HG03097 (cell line): ENCODE measurements around the gene AHI1.

Experiments used
- ATAC-seq: cut with Tn5 transposase; IDR thresholded peaks from one replicate; pipeline ENCODE4 v1.9.1; 2021; ENCODE audit not compliant: unreplicated experiment, low FRiP score

The AHI1 gene

DNA sequence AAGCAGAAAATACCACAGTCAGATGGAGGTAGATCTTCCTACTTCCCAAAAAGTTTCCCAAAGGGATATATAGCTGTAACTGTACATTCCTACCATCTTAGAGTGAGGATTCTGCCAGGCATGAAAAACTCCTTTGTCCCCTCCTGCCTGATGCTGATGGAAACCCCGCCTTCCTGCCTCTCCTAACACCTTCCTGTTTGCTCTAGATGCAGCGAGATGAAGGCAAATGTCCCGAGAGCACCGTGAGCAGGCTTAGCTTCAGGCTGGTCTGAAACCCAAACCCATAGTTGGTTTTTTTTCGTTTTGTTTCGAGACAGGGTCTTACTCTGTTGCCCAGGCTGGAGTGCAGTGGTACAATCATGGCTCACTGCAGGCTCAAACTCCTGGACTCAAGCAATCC, 260.8 kb downstream of the AHI1 start:
- ATAC-seq: no peak

DNA sequence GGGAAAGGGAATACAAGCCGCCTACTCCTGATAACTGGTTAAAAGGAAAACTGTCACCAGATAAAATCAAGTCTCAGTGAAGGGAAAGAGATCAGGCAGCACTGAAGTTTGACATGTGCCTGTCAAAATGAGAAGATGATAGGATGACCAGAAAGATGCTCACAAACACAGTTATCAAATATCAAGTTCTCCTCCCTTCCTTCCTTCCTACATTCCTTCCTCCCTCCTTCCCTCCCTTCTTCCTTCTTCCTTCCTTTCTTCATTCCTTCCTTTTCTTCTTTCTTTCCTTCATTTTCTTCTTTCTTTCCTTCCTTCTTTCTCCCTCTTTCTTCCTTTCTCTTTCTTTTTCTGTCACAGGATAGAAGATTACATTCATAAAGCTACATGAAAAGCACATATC, 261.2 kb downstream of the AHI1 start:
- no peak for ATAC-seq

DNA sequence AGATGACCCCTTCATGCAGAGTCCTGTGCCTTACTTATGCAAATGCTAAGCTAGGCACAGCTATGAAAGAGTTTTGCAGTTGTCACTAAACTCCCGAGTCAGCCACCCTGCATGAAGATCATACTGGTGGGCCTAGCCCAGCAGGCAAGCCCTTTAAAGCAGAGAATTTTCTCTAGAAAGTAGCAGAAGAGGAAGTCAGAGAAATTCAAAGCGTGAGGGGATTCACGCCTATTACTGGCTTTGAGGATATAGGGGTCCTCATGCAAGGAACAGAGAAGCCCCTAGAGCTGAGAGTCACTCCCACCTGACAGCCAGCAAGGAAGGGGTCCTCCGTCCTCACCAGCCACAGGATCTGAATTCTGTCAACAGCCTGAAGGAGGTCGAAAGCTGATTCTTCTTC, 261.8 kb downstream of the AHI1 start:
- ATAC-seq: no peak

DNA sequence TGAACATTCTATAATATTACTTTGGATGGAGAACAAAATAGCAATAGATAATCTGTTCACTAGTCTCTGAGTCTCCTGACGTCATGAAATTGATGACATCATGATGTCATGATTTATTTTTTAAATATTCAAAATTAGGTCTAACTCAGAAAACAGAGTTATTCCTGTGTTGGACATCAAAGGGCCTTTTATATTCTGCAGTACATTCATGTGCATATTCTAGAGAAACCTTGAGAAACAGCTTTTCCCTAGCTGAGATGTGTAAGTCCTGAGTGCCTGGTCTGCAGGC, 263.1 kb downstream of the AHI1 start:
- ATAC-seq: no peak

- no peak for ATAC-seq
Measured at GRCh38 chr6:135233686-135234491, 263.7 kb downstream of the AHI1 start.
